AML-193 (cell line): Measurements from ENCODE around the gene PRPF4.
"Not testable (repeated sequence)": the region's sequence is repeated elsewhere in the genome, so short reads cannot be mapped to it uniquely, and the experiment has no call there.

Experiments
- DNase-seq, 2 experiments: peaks; one replicate each; lab custom pipeline; 2025; lab: John Stamatoyannopoulos, UW

The PRPF4 gene

DNA sequence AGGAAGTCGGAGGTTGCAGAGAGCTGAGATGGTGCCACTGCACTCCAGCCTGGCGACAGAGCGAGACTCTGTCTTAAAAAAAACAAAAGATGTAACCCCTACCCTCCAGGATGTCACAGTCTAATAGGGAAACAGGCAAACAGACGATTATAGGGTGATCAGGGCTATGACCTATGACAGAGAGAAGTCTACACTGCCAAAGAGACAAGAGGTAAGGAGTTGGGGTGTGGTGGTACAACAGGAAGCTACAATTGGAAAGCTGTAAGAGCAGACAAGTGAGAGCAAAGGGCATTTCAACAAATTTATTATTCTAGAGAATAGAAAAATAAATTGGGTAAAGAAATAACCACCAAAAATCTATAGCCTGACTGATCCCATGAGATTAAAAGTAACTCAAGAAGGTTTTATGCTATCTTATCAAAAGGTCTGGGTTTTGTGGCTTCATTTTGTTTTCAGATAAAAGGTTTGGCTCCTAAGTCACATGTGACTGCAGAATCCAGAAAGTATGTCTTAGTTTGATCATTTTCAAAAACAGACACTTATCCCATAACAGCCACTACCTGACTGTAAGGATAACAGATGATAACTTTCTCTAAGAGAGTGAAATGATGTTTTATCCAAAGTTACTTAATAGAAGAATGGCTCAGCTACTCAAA lies 7.4 kb upstream of the PRPF4 start:
- DNase-seq, result no peak

DNA sequence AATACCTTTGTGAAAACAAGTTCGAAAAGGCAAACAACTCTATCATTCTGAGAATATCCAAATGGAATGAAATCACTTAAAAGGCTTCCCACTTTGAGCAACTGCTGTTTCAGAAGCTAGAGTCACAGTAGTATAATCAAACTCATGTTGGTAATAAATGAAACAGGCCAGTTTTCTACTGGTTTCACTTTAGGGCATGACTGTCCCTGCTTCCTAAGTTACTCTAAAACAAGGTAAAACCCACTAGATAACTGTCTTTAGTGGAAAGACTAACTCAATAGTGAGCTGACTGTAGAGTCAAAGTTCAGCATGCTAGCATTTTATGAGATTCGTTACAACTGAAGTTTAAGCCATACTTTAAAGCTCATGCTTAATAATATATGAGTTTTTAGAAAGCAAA lies 6.1 kb upstream of the PRPF4 start:
- no peak for DNase-seq

DNA sequence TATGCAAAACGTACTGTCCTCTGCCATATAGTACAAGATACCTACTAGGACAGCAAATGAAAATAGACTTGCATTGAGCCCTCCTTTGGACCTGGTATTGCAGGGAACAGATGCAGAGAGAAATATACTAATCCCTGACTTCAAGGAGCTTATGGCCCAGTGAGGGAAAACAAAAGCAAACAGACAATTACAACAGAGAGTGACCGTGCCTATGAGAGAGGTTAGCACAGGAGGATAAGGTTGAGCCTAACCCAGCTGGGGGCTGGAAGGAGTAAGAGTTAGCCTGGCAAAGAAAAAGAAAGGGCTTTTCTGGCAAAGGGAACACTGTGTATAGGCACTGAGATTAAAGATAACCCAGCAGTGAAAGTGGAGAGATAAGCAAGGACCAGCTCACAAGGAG lies 5.6 kb upstream of the PRPF4 start:
- no peak for DNase-seq

- DNase-seq, result peak; percentile 56 to 62
Measured at GRCh38 chr9:113274474-113275156, 843 bp upstream of the PRPF4 start.

DNA sequence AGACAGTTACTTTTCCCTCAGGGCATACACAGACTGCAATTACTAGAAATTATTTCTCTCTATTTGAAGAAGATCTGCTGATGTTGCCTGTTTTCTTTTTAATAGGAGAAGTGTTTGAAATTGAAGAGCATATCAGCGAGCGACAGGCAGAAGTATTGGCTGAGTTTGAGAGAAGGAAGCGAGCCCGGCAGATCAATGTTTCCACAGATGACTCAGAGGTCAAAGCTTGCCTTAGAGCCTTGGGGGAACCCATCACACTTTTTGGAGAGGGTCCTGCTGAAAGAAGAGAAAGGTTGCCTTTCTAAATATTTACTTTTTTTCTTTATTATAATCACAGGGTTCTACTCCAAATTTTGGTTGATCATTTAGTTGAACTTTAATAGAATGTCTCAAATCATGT lies 3.4 kb downstream of the PRPF4 start:
- DNase-seq, result no peak

GRCh38 chr9:113281356-113281755 lies 5.9 kb downstream of the PRPF4 start:
- no peak for DNase-seq

GRCh38 chr9:113289091-113289490 lies 13.6 kb downstream of the PRPF4 start:
- no peak for DNase-seq

GRCh38 chr9:113290052-113290607 lies 14.7 kb downstream of the PRPF4 start:
- no peak for DNase-seq

- no peak for DNase-seq
Measured at GRCh38 chr9:113293285-113293878, 17.9 kb downstream of the PRPF4 start.

- not testable (repeated sequence) for DNase-seq
Measured at GRCh38 chr9:113296247-113296646, 20.8 kb downstream of the PRPF4 start.

DNA sequence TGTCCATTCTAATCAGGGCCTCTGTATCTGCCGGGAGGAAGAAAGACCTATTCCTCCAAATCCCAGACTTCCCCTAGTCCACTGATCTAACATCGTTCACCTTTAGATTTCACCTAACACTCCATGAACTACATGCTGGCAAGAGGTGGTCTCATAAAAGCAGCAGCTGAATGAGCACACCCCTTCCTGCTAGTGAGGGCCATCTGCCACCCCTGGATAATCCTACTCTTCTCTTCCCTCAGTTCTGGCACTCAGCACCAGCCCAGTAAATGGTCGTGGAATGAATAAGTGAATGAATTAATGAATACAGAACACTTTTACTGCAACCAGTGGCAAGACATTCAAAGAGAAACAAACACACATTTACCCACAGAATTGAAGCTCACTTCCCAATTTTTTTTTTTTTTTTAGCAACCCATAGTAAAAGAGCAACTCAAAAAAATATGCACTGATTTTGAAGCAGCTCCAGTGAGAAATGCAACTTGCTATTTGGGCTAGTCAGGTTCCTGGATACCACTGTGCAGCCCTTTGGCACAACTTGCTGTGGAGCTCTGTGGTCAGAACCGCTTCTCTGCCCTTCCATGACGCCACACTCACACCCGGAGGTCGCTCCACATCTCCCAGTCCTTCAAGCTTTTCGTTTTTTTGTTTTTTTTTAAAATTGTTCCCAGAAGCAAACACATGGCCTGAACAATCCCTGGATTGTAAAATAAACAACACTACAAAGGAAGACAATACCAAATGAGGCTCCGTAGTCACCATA lies 21.5 kb downstream of the PRPF4 start:
- DNase-seq, result no peak

DNA sequence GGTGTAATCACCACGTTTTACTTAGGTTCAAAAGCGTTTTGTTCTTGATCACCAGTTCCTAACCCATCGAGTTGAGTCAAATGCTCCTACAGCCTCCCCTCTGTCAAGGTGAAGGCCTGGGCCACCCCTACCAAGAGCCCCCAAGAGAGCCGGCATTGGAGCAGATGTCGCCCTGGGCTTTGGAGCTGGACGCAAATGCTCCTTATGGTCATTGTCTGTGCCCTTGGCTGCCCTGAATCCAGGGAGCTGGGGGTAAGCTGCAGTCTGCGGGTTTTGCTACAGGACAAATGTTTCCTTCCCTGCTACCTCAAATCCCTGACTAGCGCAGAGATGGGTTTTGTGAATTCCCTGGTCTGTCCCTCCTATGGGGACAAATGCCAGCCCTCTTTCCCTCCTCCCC lies 22.9 kb downstream of the PRPF4 start:
- DNase-seq, result no peak

- DNase-seq, result no peak
Measured at GRCh38 chr9:113298924-113299770, 23.7 kb downstream of the PRPF4 start.

- no peak for DNase-seq
Measured at GRCh38 chr9:113299800-113300292, 24.4 kb downstream of the PRPF4 start.

DNA sequence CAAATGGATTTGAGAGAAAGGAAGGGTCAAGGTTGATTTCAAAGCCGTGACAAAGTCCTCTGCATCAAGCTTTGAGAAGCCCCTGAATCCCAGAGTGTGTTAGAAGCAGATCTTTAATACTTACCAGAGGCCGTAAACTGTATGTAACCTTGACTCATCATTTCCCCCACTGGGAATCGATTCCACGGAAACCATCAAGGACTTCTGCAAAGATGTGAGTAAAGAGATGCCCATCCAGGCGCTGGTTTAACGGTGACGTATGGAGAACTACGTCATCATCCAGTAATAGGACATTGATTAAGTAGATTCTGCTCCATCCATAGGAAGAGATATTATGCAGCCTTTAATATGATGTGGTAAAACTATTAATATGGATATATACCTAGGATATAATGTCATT lies 26.1 kb downstream of the PRPF4 start:
- DNase-seq, result no peak

- DNase-seq, result no peak
Measured at GRCh38 chr9:113302792-113303418, 27.4 kb downstream of the PRPF4 start, which contains the start of gene RNF183. Gene RNF183, minus strand, starts transcription at chr9:113303376. Its CDS starts 5,192 bp downstream, at chr9:113298184.

- DNase-seq, result no peak
Measured at GRCh38 chr9:113306566-113306965, 31.1 kb downstream of the PRPF4 start.

GRCh38 chr9:113307396-113307975 lies 32.0 kb downstream of the PRPF4 start:
- DNase-seq, result no peak

DNA sequence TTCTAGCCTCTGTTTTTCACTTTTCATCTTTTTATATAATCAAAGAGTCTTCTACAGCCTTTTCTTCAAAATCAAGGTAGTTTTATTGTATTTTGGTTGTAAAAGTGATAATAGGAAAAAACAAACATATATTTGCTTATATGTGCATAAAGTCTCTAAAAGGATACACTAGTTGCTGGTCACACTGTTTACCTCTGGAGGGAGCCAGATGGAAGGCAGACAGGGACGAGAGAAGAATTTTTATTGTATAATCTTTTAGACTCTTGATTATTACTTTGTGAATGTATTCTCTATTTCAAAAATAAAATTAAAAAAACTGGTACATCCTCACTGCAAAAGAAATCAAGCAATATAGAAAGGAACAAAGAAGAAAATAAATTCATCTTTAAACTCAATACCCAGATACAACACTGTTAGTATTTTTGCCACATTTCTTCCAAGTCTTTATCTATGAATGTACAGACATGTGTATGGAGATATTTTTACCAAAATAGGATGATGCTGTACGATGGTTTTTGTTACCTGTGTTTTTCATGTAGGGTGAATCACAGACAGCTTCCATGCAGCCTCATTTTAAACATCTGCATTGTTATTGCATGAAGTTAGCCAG lies 33.9 kb downstream of the PRPF4 start:
- peak; percentile 63 to 75 for DNase-seq

DNA sequence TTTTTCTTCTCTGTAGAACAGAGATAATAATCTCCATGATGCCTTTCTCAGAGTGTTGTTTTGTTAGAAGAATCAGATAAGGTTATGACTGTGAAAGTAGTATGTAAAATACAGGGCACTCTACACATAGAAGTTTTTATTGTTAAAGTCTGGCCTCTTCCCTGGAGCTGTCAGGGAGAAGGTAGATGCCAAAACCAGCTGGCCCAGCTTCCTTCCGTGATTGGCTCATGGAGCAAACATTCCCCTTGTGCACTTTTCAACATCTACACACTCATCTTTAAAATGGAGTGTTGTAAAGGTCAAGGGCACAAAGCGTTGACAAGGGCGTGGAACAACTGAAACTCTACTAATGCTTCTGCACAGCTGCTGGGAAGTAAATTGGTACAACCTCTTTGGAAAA lies 35.1 kb downstream of the PRPF4 start:
- DNase-seq, result no peak
